ENCODE data around the gene INSRR.

DNA sequence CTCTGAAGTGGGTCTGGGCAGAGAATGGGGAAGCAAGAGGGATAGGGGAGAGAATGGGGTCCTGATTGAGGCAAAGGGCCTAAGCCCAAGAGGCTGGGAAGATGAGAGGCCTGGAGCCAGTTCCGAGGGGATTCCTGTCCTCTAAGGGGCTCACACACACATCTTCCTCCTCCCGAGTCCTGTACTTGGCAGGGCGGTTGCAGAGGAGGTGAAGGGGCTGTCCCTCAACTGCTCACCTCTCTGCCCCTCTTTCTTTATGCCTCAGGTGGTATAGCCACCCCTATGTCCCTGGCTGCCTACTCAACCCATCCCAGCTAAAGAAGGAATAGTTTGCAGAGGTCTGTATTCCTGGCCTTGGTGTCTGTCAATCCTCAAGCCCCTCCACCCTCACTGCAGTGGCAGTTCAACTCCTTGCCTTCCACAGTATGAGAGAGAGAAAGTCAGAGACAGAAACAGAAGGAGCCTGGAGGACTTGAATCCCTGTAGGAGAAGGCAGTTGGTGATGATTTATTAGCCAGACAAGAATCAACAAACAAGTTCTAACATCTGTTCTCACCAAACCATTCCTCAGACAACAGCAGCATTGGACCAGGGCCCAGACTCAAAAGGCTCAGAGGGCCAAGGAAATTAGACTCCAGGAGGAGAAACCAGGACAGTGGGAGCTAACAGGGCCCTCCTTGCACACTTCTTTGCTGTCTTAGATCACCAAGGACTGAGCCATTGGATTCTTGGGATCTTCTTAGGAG is 53.0 kb downstream of the INSRR start:
- TF ChIP-seq, protein P1, sequence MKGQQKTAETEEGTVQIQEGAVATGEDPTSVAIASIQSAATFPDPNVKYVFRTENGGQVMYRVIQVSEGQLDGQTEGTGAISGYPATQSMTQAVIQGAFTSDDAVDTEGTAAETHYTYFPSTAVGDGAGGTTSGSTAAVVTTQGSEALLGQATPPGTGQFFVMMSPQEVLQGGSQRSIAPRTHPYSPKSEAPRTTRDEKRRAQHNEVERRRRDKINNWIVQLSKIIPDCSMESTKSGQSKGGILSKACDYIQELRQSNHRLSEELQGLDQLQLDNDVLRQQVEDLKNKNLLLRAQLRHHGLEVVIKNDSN (CRISPR knock-in tag; IDR thresholded peaks at IDR 0.05), result no peak
- TF ChIP-seq TCF7 (CRISPR knock-in tag; IDR thresholded peaks at IDR 0.05; ENCODE audit: low read depth) (no peak), SOX15 (CRISPR knock-in tag; IDR thresholded peaks at IDR 0.05) (no peak)
- TF ChIP-seq, protein P2, sequence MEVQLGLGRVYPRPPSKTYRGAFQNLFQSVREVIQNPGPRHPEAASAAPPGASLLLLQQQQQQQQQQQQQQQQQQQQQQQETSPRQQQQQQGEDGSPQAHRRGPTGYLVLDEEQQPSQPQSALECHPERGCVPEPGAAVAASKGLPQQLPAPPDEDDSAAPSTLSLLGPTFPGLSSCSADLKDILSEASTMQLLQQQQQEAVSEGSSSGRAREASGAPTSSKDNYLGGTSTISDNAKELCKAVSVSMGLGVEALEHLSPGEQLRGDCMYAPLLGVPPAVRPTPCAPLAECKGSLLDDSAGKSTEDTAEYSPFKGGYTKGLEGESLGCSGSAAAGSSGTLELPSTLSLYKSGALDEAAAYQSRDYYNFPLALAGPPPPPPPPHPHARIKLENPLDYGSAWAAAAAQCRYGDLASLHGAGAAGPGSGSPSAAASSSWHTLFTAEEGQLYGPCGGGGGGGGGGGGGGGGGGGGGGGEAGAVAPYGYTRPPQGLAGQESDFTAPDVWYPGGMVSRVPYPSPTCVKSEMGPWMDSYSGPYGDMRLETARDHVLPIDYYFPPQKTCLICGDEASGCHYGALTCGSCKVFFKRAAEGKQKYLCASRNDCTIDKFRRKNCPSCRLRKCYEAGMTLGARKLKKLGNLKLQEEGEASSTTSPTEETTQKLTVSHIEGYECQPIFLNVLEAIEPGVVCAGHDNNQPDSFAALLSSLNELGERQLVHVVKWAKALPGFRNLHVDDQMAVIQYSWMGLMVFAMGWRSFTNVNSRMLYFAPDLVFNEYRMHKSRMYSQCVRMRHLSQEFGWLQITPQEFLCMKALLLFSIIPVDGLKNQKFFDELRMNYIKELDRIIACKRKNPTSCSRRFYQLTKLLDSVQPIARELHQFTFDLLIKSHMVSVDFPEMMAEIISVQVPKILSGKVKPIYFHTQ (CRISPR knock-in tag; IDR thresholded peaks at IDR 0.05), result no peak
- TF ChIP-seq, protein P3, sequence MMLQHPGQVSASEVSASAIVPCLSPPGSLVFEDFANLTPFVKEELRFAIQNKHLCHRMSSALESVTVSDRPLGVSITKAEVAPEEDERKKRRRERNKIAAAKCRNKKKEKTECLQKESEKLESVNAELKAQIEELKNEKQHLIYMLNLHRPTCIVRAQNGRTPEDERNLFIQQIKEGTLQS (CRISPR knock-in tag; conservative IDR thresholded peaks at IDR 0.05), result no peak
- TF ChIP-seq, protein P4, sequence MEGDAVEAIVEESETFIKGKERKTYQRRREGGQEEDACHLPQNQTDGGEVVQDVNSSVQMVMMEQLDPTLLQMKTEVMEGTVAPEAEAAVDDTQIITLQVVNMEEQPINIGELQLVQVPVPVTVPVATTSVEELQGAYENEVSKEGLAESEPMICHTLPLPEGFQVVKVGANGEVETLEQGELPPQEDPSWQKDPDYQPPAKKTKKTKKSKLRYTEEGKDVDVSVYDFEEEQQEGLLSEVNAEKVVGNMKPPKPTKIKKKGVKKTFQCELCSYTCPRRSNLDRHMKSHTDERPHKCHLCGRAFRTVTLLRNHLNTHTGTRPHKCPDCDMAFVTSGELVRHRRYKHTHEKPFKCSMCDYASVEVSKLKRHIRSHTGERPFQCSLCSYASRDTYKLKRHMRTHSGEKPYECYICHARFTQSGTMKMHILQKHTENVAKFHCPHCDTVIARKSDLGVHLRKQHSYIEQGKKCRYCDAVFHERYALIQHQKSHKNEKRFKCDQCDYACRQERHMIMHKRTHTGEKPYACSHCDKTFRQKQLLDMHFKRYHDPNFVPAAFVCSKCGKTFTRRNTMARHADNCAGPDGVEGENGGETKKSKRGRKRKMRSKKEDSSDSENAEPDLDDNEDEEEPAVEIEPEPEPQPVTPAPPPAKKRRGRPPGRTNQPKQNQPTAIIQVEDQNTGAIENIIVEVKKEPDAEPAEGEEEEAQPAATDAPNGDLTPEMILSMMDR (IDR thresholded peaks at IDR 0.05), result no peak
